ENCODE measurements around the gene NPAS3. TPM values are rescaled to one million over a fixed set of nuclear protein-coding genes. Genes with fewer than 3 reads are reported as not detected.

Gene NPAS3
- total and polyA plus RNA-seq, 2 of the 13 experiments (the other 11 are each of a cell fraction or from before 2014, with no cell fraction given) = not detected

DNA sequence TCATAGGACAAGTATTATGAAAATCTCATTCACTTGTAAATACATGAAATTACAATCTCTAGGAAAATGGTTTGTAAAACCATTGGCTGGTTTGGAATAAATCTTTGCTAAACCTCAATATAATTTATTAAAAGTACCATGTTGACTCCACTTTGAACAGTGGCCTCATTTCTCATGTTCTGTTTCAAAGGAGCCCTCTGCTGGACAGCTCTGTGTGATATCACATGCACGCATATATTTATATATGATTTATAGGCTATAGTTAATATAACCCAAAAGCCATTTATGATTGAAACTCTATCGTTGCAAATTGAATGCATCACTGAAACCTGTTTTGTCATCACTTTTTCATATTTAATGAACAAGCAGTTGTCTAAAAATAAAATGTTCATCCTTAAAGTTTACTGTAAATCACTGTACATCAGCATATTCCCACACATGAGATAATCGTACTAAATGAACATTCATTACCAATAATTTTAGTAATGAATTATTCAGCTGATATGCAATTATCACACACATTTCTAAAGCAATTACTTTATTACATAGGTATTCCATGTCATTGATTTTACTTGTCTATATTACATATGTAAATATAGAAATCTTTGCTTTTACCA lies 493.8 kb downstream of the NPAS3 start:
- Histone ChIP-seq H3K9ac (ENCODE audit: insufficient read depth, low read depth, low read length) (no peak overlapping the region), H2AFZ (ENCODE audit: low read length) (no peak overlapping the region), H3K27me3 (ENCODE audit: control insufficient read depth in 1 of 2, insufficient read depth in 2 of 2, low read length in 2 of 2) (no peaks in the 10 kb centered on the region; a peak in 1 of 5 replicates), H3K9me3 (ENCODE audit: low read length) (no peaks in the 10 kb centered on the region), H3K27ac (ENCODE audit: extremely low read length, insufficient read depth, low read length) (no peak overlapping the region), H3K36me3 (replicated peaks in 1 of 2; ENCODE audit: control insufficient read depth in 1 of 2, insufficient read depth in 2 of 2, low read length in 2 of 2) (no peaks in the 10 kb centered on the region), H3K4me2 (ENCODE audit: low read depth, low read length) (no peak overlapping the region), H3K79me2 (ENCODE audit: insufficient read depth, low read length) (no peaks in the 10 kb centered on the region), H3K4me3 (replicated peaks in 1 of 3; ENCODE audit: insufficient read depth in 1 of 3, low read depth in 2 of 3, low read length in 3 of 3) (no peak overlapping the region), H3K4me1 (ENCODE audit: insufficient read depth, low read length) (no peaks in the 10 kb centered on the region), H4K20me1 (ENCODE audit: insufficient read depth, low read length) (no peaks in the 10 kb centered on the region)
- in situ Hi-C loops (cut with HindIII; ENCODE audit: extremely low pct_ligation_motif_present, low pct_unique_long_range_greater_than_20kb) = loop anchor here (5.0 kb wide), 1 partner anchor 855 kb away; no protein-coding TSS in a partner anchor
- ChIA-PET POLR2A (no interaction called here), CTCF (ENCODE audit: low intra/inter-chr PET ratio, low total read pairs) (interaction anchor here (2.0 to 2.3 kb wide), 2 partner anchors 721 to 857 kb away, joined by 10 to 13 read pairs; no protein-coding TSS in a partner anchor)
- 2% methylated on average over 3 of the region's 3 CpGs for WGBS (ENCODE audit: low lambda C conversion rate)
- intact Hi-C loops (cut with micrococcal nuclease; ENCODE audit: unreplicated experiment) = loop anchor here (1.0 kb wide), 3 partner anchors 721 to 856 kb away; no protein-coding TSS in a partner anchor
- FAIRE-seq (no peak), ATAC-seq (peak; percentile 69), DNase-seq (ENCODE audit: low spot score) (peak; percentile 42)
- no TSS peak for BruUV-seq (replicated peaks)
- peak; percentile 41 for TF ChIP-seq SMC3 (IDR thresholded peaks at IDR 0.05; ENCODE audit: low read length)
- TF ChIP-seq RAD21 (CRISPR knock-in tag; IDR thresholded peaks at IDR 0.05) = no peak
- TF ChIP-seq HNF1B (CRISPR knock-in tag; IDR thresholded peaks at IDR 0.05) = no peak
- TF ChIP-seq MAFF (IDR thresholded peaks at IDR 0.05; ENCODE audit: low read depth, low read length) = peak; percentile 56
- peak; percentile 32 for TF ChIP-seq CTCF (CRISPR knock-in tag; IDR thresholded peaks at IDR 0.05)
- TF ChIP-seq, protein P1, sequence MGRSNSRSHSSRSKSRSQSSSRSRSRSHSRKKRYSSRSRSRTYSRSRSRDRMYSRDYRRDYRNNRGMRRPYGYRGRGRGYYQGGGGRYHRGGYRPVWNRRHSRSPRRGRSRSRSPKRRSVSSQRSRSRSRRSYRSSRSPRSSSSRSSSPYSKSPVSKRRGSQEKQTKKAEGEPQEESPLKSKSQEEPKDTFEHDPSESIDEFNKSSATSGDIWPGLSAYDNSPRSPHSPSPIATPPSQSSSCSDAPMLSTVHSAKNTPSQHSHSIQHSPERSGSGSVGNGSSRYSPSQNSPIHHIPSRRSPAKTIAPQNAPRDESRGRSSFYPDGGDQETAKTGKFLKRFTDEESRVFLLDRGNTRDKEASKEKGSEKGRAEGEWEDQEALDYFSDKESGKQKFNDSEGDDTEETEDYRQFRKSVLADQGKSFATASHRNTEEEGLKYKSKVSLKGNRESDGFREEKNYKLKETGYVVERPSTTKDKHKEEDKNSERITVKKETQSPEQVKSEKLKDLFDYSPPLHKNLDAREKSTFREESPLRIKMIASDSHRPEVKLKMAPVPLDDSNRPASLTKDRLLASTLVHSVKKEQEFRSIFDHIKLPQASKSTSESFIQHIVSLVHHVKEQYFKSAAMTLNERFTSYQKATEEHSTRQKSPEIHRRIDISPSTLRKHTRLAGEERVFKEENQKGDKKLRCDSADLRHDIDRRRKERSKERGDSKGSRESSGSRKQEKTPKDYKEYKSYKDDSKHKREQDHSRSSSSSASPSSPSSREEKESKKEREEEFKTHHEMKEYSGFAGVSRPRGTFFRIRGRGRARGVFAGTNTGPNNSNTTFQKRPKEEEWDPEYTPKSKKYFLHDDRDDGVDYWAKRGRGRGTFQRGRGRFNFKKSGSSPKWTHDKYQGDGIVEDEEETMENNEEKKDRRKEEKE (IDR thresholded peaks at IDR 0.05) = no peak
- no peak for TF ChIP-seq MZF1 (CRISPR knock-in tag; IDR thresholded peaks at IDR 0.05; ENCODE audit: borderline replicate concordance)
- no peak for TF ChIP-seq POLR2AphosphoS5 (IDR thresholded peaks at IDR 0.05; ENCODE audit: low read depth, low read length)
- no peak for TF ChIP-seq ZMAT3 (CRISPR knock-in tag; conservative IDR thresholded peaks at IDR 0.05)
- peak; percentile 28 to 59; a peak in 3 of 4 replicates for TF ChIP-seq MAFK (conservative IDR thresholded peaks at IDR 0.05 in 1 of 2, IDR thresholded peaks at IDR 0.05 in 1 of 2; ENCODE audit: low read length in 2 of 2)
- TF ChIP-seq MEIS1 (CRISPR knock-in tag; IDR thresholded peaks at IDR 0.05; ENCODE audit: borderline replicate concordance) = no peak
- peak; percentile 63 for TF ChIP-seq STAG1 (CRISPR knock-in tag; IDR thresholded peaks at IDR 0.05)
- no peak for TF ChIP-seq TFDP1 (CRISPR knock-in tag; IDR thresholded peaks at IDR 0.05; ENCODE audit: borderline replicate concordance)
- no peak for TF ChIP-seq ZNF616 (CRISPR knock-in tag; IDR thresholded peaks at IDR 0.05; ENCODE audit: low read depth)
- no peak for TF ChIP-seq ZBTB7A (CRISPR knock-in tag; IDR thresholded peaks at IDR 0.05)

Data from HepG2 (cell line).